GM23338 (cell line): ENCODE data around the gene CYP46A1.

Source experiments
- CREB1 ChIP-seq: fragments of 250-450 bp; sonication (Bioruptor Pico); IDR thresholded peaks from 2 replicates; pipeline ENCODE4 v1.5.0; 2020; ENCODE audit warnings: low read depth, mild to moderate bottlenecking, moderate library complexity
- CTCF ChIP-seq, 2 experiments: fragments of 200-600 bp in 1 of 2; sonication (generic) in 1 of 2; conservative IDR thresholded peaks; 2 replicates each; pipeline versions ENCODE4 v1.5.1 to v1.6.1; 2016 to 2017; ENCODE audit warnings: antibody characterized with exemption in 2 of 2, low read depth in 2 of 2, mild to moderate bottlenecking in 2 of 2, moderate library complexity in 1 of 2
- EZH2 ChIP-seq: fragments of 200-600 bp; sonication (generic); IDR thresholded peaks from one replicate; pipeline ENCODE4 v1.8.0; 2017; ENCODE audit warnings: antibody characterized with exemption, mild to moderate bottlenecking, low read depth; ENCODE audit not compliant: unreplicated experiment
- EZH2phosphoT487 ChIP-seq: fragments of 200-600 bp; sonication (generic); IDR thresholded peaks from one replicate; pipeline ENCODE4 v1.8.1; 2018; ENCODE audit warnings: antibody characterized with exemption; ENCODE audit not compliant: unreplicated experiment
- JUNB ChIP-seq: IDR thresholded peaks from one replicate; pipeline ENCODE4 v1.6.1; 2016; ENCODE audit warnings: antibody characterized with exemption; ENCODE audit not compliant: unreplicated experiment
- POLR2AphosphoS5 ChIP-seq: IDR thresholded peaks from 2 replicates; pipeline ENCODE4 v1.6.1; 2016; ENCODE audit warnings: antibody characterized with exemption, low read depth
- REST ChIP-seq: IDR thresholded peaks from one replicate; pipeline ENCODE4 v1.6.1; 2018; ENCODE audit warnings: antibody characterized with exemption; ENCODE audit not compliant: unreplicated experiment
- ZNF331 ChIP-seq: fragments of 250-450 bp; sonication (Bioruptor Pico); IDR thresholded peaks from 2 replicates; pipeline ENCODE4 v1.5.0; 2020; ENCODE audit warnings: low read depth, mild to moderate bottlenecking, moderate library complexity
- TF ChIP-seq, protein P1 (sequence below): IDR thresholded peaks from 2 replicates; pipeline ENCODE4 v1.6.1; 2016; ENCODE audit warnings: antibody characterized with exemption

DNA sequence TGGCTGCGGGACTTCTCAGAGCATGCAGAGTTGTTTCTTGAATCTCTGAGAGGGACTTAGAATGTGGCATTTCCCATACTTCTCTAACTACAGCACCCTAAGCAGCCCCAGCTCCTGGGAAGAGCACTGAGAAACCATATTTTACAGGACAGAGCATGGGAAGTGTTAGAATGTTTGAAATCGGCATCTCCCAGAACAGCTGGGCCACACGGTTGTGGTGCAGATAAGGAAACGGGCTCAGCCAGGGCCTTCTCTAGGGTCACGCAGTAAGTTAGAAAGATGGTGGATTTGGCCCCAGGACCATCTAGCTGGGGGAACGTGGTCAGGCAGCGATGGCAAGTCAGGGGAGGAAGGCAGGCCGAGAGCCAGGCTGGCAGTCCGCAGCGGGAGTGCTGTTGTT is 49.7 kb upstream of the CYP46A1 start:
- TF ChIP-seq, protein P1, sequence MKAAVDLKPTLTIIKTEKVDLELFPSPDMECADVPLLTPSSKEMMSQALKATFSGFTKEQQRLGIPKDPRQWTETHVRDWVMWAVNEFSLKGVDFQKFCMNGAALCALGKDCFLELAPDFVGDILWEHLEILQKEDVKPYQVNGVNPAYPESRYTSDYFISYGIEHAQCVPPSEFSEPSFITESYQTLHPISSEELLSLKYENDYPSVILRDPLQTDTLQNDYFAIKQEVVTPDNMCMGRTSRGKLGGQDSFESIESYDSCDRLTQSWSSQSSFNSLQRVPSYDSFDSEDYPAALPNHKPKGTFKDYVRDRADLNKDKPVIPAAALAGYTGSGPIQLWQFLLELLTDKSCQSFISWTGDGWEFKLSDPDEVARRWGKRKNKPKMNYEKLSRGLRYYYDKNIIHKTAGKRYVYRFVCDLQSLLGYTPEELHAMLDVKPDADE: no peak
- no peak for TF ChIP-seq EZH2
- TF ChIP-seq CTCF (conservative IDR thresholded peaks at IDR 0.05; ENCODE audit: low read depth in 2 of 2): no peak
- no peak for TF ChIP-seq POLR2AphosphoS5
- TF ChIP-seq REST: no peak
- TF ChIP-seq EZH2phosphoT487: no peak
- no peak for TF ChIP-seq JUNB
- TF ChIP-seq CREB1 (CRISPR knock-in tag): no peak
- no peak for TF ChIP-seq ZNF331 (CRISPR knock-in tag)
